ENCODE measurements around the gene CCDC38.

CCDC38 gene

DNA sequence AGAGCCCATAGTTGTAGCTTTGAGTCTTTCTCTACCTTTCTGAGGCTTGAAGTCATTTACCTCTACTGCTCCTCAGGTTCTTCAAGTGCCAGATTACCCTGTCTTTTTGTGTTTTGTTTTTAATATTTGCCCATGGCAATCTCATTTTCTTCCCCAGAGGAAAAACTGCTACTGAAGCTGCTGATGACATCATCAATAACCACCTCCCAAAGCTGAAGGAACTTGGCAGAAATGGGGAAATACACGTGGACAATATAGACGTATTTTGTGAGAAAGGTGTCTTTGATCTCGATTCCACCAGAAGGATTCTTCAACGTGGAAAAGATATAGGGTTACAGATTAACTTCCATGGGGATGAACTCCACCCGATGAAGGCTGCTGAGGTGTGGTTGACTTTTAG, 17.8 kb upstream of the CCDC38 start:
- no peak for DNase-seq

DNA sequence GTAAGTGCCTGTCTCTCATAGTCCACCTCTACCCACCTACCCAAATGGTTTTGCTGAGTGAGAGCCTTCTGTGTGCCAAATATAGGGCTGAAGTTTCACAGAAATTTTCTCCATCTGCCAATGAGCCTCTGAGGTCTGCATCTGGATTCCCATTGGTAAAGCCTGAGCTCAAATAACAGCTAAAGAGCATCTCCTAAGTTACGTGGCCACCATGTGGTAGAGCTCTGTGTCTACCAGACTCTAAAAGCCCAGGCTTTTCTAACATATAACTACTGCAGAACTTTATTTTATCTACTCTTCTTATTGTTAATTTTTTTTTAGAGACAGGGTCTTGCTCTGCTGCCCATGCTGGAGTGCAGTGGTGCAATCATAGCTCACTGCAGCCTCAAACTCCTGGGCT, 16.7 kb upstream of the CCDC38 start:
- DNase-seq = no peak

DNA sequence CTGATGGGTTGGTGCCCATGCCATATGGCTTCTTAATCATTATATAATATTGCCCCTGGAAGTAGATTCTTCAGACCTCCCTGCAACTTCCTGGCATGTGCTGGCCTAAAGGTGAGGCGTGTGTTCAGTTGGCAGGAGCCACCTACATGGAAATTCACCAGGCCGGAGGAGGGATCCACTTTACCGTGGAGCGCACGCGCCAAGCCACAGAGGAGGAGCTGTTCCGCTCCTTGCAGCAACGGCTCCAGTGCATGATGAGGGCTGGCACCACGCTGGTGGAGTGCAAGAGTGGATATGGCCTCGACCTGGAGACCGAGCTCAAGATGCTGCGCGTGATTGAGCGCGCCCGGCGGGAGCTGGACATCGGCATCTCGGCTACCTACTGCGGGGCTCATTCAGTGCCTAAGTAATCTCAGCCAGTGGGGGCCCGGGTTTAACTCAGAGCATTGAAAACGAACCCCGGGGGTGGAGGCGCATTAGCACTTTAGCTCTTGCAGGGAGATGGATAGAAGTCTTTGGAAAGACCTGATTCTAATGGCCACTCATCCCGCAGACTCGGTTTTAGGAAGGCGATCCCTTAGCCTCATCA, 14.2 kb upstream of the CCDC38 start:
- DNase-seq = no peak

DNA sequence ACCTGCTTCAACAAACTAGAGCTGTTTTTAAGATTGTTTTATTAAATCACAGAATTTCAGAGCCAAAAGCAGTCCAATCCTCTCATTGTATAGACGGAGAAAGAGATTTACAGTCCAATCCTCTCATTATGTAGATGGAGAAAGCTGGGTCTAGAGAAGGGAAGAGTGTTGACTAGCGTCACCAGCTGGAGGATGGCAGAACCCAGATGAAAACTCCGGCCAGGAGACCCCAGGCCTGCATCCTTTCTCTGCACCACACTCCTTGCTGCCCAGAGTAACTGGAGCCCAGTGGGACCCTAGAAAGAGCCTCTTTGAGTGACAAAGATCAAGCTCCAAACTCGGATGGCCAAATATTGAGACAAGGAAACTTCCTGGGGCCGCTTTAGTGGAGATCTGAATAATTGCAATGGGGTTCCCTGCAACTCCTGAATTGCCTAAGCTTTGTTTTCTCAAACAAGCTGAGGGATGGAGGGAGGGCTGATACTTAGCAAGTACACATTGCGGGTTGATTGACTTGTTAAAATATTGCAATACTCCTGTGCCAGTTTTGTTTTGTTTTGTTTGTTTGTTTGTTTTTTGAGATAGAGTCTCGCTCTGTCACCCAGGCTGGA, 13.2 kb upstream of the CCDC38 start:
- no peak for DNase-seq

DNA sequence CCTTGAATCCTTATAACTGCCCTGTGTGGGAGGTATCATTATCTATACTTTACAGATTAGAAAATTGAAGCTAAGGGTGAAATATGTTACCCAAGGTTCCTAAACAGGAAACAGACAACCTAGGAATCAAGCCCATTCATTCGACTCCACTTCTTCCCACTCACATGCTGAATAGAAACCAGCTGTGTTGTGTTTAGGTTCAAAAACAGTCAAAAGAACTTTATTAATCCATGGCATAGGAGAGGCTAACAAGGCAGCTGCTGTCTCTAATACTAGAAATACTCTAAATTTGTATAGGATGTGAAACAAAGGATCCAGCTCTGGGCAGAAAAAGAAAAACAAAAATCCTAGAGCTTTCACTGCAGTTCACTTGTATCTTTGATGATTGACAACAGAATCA, 10.6 kb upstream of the CCDC38 start:
- no peak for DNase-seq

DNA sequence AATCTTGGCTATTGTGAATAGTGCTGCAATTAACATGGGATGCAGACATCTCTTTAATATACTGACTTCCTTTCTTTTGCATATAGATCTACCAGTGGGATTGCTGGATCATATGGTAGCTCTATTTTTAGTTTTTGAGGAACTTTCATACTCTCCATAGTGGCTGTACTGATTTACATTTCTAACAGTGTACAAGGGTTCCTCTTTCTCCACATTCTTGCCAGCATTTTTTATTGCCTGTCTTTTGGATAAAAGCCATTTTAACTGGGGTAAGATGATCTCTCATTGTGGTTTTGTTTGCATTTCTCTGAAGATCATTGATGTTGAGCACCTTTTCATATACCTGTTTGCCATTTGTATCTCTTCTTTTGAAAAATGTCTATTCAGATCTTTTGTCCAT, 9.1 kb upstream of the CCDC38 start:
- no peak for DNase-seq

DNA sequence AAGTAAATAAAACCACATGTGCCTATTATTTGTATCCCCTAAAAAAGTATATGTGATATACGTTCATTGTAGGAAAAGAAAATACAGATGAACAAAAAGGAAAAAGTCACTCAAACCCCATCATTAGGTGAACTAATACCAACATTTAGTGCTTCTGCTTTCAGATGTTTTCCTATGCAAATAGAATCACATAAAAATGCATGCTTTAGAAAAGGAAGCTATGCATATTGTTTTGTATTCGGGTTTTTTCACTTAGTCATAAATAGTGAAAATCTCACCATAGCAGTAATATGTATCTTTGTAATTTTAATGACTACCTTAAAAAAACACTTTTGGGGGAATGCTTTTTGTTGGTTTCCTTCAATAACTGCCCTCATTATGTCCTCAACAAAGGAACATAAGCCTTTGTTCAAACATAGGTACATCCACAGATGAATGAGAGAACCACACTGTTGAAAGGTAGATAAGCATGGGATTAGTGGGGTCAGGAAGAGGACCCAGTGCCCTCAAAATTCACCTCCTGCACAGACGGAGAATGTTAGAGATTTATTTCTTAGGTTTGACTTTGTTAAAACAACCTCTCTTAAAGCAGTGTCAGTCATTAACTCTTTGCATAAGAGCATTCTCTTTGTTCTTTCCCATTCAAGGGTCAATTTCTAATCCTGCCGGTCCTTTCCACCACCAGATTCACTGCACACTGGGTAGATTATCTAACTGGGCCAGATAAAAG, 7.2 kb upstream of the CCDC38 start:
- DNase-seq = no peak

DNA sequence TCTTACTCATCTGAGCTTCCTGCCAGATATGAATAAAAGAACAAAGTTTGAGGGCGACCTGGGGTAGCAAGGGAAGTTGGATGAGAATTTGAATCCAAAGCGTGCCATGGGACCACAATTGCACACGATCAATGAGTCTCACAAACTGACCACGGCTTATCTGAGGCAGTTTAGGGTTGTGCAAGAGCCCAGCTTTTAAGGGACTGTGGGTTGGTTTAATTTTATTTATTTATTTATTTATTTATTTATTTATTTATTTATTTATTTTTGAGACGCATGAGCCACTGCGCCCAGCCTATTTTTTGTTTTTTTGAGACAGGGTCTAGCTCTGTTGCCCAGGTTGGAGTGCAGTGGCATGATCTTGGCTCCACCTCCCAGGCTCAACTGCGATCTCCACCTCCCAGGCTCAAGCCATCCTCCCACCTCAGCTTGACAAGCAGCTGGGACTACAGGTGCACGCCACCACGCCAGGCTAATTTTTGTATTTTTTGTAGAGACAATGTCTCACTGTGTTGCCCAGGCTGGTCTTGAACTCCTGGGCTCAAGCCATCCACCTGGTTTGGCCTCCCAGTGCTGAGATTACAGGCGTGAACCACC, 1.8 kb upstream of the CCDC38 start:
- no peak for DNase-seq

DNA sequence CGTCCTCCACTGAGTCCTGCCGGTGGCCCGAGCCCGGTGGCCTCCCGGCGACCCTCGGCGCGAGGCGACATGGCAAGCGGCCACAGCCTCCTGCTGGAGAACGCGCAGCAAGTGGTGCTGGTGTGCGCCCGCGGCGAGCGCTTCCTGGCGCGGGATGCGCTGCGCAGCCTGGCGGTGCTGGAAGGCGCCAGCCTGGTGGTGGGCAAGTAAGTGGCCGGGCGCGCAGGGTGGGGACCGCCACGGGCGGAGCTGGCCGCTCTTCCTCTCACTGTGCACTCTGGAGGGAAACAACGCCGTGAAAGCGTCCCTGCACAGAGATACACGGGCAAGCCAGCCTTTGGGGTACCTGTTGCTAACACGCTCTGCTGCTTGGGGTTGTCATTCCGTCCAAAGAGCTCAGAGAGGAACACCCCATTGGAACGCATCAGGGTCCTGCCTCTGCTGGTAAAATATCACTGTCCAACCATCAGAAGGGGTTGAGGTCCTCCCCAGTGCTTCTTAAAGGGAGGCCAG, 972 bp upstream of the CCDC38 start, which contains the start of gene AMDHD1:
TSS of gene AMDHD1 (plus strand) at position 2 of the 513 bp plus-strand sequence. CDS start at position 70, 68 bp downstream.
- DNase-seq = peak; percentile 50

DNA sequence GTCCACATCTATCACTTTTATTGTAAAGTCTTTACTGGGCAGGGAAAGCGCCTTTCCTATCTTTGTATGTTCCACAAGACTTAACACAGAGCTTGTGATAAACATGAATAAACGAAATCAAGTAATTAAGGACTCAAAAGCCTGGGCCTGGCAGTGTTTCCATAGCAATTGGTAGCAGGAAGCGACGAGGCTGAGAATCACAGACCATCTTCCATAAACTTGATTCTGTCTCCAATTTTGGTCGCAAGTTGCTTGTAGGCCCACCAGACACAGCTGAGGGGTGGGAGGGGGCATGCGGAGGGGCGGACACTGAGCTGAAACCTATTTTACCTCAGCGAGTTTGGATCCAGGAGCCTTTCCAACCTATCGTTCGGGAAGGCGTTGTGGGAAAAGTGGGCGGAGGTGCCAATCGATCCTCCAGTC, 302 bp downstream of the CCDC38 start:
- no peak for DNase-seq

DNA sequence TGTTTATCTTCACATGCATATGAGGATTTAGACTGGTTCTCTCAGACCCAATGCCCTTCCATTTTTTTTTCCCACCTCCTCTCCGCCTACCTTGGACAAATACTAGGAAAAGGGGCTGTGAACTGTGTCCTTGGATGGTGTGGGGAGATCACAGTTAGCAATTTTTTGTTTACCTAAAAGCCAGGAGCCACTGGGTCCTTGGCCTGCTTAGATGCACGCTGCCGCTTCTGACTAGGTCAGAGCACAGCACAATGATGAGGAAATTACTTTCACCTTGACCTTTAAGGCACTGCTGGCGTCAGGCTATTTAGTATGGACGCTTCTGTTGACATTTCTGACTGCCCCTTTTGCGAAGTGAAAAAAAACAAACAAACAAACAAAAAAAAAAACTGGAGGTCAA, 1.9 kb downstream of the CCDC38 start:
- no peak for DNase-seq

DNA sequence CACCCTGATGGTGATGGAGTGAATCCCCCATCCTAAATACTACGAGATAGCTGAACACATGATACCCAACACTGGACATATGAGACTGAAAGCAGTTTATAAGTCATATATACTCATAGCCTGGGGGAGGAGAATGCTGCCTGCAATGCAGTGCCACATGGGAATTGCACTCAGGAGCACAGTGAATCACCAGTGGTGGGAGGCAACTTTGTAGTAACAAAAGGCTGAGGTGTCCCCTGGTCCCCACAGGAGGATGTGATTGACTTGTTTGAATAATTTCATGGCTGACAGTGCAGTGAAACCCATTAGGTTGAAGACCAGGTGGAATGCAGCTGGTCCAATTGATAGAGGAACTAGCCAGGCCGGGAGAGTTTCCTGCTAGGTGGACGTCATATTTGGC, 20.2 kb downstream of the CCDC38 start:
- no peak for DNase-seq

DNA sequence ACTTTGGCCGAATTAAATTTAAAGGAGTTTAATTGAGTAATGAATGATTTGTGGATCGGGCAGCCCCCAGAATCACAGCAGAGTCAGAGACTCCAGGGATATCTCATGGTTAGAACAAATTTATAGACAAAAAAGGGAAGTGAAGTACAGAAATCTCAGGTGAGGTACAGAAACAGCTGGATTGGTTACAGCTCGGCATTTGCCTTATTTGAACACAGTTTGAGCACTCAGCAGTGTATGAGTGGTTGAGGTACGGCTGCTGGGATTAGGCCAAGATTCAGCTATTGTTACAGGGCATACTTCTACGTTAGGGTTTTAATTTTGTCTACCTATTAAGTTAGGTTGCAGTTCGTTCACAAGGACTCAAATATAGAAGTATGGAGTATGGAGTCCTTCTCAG, 23.3 kb downstream of the CCDC38 start:
- DNase-seq = no peak

DNA sequence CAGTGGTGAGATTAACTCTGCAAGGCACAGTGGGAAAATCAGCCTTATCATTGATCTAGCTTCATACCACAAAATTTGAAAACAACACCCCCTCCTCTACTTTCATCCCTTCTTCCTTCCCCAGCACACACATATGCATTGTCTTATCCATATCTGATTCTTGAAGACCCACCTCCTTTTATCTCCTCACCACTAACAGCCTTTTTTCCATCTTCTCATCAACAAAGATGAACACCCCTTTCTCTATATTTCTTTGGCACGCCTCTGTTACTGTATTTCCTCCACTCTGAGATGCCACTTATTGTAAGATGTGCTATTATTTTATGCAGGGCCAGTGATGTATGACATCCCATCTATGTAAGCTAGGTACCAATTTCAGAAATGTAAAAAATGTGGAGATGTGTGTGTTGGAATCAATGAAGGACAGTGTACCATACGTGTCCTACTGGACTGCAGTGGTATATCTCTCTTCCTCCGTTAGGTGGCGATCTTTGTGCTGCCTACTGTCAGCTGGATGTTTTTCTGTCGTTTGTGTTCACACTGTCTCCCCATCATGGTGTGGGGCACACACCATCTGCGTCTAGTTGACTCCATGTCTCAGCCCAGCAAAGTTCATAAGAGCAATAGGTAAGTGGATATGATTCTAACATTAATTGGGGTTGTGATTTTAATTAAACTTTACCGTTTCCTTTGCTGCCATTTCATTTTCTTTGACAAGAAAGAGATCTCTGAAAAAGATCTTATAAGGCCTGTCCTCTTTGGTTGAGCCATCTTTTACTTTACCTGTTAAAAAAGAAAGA, 24.0 kb downstream of the CCDC38 start:
- DNase-seq = peak; percentile 9

DNA sequence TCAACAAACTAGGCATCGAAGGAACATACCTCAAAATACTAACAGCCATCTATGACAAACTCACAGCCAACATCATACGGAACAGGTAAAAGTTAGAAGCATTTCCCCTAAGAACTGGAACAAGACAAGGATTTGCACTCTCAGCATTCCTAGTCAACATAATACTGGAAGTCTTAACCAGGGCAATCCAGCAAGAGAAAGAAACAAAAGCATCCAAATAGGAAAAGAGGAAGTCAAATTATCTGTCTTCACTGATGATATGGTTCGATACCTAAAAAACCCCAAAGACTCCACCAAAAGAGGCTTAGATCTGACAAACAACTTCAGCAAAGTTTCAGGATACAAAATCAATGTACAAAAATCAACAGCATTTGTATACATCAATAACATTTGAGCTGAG, 32.5 kb downstream of the CCDC38 start:
- no peak for DNase-seq

DNA sequence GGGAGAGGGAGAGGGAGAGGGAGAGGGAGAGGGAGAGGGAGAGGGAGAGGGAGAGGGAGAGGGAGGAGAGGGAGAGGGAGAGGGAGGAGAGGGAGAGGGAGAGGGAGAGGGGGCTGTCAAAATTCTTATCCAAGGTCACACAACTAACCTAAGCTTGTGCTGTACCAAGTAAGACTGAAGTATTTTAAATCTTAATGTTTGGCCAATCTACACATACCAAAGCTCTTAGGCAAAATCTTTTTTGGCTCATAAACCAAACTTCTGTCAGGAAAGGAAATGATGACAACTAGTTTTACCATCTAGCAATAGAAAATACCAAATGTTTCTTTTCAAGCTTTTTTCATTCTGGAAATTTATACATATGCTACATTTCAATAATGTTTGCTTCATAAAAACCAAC, 33.8 kb downstream of the CCDC38 start:
- no peak for DNase-seq

DNA sequence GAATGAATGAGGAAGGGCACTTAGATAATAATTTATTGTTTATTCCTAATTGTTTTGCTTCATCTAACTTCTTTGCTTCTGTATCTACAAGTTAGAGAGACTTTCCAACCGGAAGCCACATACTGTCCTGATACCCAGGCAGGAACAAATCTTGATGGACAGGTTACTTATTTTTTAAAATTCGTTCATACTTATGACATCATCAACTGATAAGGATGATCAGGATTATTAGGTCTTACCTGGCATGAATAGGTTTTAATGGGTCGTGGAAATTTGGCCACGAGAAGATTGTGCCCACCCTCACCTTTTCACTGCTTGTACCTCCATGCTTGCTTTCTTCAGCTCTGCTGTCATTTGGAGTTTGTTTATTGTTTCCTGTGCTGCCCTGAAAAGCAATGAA, 44.3 kb downstream of the CCDC38 start:
- no peak for DNase-seq

DNA sequence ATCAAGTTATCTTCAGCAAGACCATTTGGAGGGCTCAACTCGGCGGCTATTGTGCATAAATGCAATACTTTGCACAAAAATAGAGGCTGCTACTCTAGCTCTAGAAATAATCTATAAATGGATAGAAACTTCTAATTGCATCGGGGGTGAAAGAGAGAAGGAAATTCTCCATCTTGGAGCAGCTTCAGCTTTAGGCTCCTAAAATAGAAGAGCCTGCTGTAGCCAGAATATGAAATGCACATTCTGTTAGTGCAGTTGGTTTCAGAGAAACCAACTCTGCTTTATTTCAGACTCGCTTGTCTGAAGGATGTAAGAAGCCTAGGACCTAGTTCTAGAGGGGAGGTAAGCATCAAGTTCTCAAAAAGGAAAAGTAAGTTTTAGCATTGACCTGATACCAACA, 45.6 kb downstream of the CCDC38 start:
- no peak for DNase-seq

DNA sequence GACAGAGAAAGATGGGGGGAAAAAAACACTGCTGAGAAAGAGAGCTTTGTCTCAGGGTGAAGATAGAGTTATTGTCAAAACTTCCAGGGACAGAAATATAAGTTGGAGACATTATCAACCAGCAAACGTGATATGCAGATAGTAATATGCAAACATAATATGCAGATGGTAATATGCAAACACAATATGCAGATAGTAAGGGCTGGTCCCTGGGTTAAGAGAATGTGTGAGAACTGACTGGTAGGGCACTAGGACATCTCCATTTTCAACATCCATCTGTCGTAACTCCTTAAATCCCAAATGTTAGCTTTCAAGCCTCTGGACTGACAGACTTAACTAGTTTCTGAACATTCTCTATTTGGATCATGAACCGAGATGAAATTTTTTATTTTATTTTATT, 51.5 kb downstream of the CCDC38 start:
- no peak for DNase-seq

DNA sequence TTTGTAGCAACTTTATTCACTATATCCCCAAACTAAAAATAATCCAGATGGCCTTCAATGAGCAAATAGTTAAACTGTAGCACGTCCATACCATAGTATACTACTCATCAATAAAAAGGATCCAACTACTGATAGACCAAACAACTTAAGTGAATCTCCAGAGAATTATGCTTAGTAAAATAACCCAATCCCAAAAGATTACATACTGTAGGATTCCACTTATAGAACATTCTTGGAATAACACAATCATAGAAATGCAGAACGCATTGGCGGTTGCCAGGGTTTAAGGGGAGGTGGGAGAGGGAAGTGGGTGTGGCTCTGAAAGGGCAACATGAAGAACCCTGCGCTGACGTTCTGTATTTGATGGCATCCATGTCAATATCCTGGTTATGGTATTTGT, 55.1 kb downstream of the CCDC38 start:
- no peak for DNase-seq

DNA sequence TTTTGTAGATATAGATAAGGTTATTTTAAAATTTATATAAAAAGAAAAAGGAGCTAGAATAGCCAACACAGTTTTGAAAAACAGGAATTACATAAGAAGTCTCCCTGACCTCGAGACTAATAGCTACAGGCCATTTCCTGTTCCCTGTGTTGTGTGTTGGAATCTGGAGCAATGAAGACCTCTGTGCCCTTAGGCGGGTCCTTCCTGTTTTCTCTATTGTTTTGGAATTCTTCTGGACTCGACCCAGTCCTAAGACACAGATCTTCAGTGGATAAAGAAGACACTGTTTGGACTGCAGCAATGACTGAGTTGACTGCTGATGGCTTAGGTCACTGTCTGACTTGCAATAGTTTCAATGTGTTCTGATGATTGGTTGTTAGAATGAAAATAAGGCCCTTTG, 57.4 kb downstream of the CCDC38 start:
- DNase-seq = no peak

DNA sequence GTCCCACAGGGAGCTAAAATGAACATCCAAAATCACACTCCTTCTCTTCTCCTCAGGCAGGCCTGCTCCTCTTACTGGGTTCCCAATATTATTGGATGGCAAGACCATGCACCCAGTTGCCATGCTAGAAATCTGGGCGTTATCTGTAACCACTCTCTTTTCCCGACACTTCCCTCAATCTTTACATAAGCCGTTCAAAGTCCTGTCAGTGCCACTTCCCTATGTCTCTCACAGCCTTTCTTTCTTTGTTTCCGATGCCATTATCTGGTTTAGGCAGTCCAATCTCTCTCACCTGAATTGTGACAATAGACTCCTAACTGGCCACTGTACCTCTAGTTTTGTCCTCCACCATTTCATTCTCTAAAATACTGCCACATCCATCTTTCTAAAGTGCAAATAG, 59.5 kb downstream of the CCDC38 start:
- no peak for DNase-seq

DNA sequence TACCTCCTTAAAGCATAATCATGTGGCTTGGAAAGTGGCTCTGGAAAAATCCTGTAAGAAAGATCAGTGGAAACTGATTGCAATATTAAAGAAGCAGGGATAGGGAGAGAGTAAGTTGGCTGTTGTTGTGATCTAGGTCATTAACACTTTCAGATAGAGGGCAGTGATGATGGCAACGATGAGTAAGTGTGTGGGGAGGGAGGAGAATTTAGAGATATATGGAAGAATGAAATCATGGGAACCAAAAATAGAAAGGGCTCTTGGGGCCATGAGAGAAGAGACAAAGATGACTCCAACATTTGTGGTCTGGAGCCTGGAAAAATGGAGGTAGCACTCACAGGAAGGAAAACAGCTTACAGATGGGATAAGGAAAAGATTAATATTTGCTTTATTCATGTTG, 60.3 kb downstream of the CCDC38 start:
- DNase-seq = no peak

Measured in activated effector memory CD4-positive, alpha-beta T cell treated with Interleukin-2 at 50 U/mL for 16 hours (primary cell).